GM18517 (cell line): ENCODE data around the gene ACTR3.

Source experiments
- ATAC-seq: cut with Tn5 transposase; IDR thresholded peaks from one replicate; pipeline ENCODE4 v1.9.1; 2021; ENCODE audit warnings: mild to moderate bottlenecking, moderate library complexity; ENCODE audit not compliant: unreplicated experiment

Gene ACTR3

DNA sequence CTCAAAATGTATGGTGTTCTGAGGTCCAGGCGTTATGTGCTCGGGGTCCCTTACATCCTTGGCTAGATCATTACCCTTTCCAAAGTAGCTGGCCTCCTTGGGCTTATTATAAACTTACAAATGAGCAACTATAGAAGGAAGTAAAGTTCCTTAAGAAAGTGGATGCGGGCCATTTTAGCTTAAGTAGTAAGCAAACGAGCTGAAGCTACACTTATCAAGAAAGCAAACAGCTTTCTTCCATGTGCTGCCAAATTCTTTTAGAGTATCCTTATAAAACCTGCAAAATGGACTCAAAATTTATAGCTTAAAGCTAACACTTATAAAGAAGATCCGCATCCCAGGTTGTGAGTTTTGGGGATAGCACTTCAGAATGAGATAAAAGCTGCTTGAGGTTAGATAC, 75.3 kb downstream of the ACTR3 start:
- ATAC-seq, result no peak

DNA sequence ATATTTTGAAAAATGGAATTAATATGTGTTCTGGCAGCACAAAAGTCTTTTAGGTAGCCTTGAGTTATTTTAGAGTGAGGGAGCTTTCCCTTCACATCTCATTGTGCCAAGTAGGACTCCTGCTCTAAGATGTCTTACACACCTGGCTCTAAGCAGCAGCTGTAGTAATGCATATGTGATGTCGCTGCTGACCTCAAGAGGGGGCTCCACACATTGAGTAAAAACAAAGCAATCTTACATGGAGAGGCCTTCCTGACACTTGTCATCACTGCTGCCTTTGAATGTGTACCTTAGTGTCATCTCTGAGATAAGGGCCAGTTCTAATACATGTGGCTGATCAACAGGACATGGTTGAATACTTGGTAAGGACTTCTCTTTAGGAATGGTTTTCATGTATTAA, 75.8 kb downstream of the ACTR3 start:
- peak; percentile 72 for ATAC-seq

GRCh38 chr2:113966171-113966570, 76.3 kb downstream of the ACTR3 start:
- no peak for ATAC-seq

DNA sequence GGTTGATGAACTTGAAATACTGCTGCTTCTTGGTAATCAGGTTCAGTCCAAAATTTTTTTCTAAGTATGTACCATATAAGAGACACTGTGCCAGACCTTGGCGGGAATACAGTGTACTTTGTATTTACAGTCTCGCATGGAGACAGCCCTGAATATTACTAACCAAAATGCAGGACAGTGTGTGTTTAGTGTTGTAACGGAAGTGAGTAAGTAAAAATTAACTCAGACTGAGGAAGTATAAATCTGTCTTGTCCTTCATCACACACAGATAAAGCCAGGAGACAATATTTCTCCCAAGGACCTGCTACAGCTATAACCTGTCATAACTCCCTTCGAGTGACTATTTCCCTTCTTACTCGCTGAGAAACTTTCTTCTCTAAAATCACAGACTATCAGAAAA, 76.9 kb downstream of the ACTR3 start:
- peak; percentile 39 for ATAC-seq

GRCh38 chr2:113967272-113967671, 77.4 kb downstream of the ACTR3 start:
- ATAC-seq, result no peak

DNA sequence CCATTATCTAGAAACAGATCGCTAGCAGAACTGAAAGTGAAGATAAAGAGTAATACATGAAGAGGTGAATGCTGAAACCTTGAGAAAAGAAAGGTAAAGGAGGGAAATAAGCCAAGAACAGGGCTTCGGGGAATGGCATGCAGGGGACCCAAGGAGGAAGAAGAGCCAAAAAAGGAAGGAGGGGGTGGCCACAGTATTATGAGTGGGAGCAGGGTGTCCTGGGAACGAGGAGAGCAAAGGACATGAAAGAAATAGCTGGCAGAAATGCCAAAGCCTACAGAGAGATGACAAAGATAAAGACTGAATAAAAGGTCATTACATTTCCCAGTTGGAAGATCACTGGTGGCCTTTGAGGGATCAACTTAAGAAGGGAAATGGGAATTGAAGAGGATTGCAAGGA, 82.9 kb downstream of the ACTR3 start:
- ATAC-seq, result no peak

GRCh38 chr2:113973810-113974209, 83.9 kb downstream of the ACTR3 start:
- no peak for ATAC-seq

DNA sequence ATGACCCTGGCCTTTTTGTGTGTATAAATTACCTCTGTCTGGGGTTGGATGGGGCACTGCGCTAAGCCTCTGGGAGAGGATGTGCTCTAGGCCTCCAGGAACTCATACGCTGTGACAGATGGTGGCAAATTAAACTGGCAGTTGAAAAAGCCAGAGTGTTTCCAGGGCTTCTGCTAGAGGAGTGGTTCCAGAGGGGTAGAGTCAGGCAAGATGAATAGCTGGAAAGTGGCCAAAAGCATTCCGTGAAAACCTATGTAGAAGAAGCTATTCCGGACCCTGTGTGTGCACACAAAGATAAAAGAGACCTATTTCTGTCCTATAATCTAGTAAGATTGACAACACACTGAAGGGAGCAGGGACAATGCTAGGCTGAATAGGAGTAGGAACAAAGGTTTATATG, 84.8 kb downstream of the ACTR3 start:
- ATAC-seq, result no peak

DNA sequence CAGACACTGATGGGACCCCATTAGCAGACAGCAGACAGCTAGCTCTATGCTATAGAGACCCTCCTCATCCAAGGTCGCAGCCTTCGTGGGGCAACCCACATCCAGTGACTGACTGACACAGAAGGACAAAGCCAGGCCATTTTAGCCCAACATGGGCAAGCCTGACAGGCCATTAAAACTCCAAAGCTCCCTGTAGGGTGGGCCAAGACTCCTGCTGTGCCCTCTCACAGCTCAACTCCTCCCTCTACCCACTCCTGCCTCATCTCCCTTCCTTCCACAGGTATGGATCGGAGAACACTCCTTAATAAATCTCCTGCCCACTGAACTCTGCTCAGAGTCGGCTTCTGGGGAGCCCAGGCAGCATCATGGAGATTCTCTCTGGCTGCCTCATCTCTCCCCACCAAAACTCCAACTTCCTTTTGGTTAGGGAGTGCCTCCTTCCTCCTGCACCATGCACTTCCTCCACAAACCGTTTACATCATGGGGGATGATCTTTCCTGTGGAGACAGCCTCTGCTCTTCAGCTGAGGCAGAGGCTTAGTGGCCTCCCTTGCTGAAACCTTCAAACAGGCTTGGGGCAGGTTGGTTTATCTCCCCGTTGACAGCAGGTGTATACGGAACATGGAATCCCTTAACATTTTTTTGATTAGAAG, 86.5 kb downstream of the ACTR3 start:
- ATAC-seq, result no peak

- no peak for ATAC-seq
Observed at GRCh38 chr2:113977060-113977659, 87.3 kb downstream of the ACTR3 start.

- ATAC-seq, result no peak
Observed at GRCh38 chr2:113977660-113978523, 88.0 kb downstream of the ACTR3 start.

- no peak for ATAC-seq
Observed at GRCh38 chr2:113978524-113979190, 88.8 kb downstream of the ACTR3 start.

DNA sequence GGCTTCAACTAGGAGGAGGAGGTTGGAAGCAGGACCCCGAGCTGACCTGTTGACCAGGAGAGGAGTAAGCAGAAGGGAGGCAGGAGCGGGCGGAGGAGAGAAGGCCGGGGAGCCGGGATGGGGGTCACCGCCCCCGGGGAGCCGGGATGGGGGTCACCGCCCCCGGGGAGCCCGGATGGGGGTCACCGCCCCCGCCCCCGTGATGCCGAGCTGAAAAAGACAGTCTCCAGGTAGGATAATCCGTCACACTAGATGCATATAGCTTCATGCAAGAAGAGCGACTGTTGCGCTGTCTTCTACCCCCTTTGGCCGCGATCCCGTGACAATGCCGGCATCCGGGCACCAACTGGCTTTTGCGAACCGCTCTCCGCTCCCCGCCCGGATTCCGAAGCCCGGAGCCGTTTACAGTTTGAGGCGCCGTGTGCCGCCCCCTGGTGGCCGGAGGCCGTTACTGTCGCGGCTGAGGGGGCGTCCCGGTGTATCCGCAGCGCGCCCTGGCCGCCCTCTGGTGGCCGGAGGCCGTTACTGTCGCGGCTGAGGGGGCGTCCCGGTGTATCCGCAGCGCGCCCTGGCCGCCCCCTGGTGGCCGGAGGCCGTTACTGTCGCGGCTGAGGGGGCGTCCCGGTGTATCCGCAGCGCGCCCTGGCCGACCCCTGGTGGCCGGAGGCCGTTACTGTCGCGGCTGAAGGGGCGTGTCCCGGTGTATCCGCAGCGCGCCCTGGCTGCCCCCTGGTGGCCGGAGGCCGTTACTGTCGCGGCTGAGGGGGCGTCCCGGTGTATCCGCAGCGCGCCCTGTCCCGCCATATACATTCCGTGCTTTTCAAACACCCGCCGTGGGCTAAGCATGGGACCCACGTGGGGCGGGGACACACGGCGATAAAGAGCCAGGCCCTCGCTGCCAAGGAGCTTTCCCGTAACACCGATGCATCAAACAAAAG, 89.6 kb downstream of the ACTR3 start:
- no peak for ATAC-seq

- no peak for ATAC-seq
Observed at GRCh38 chr2:113980946-113981345, 91.1 kb downstream of the ACTR3 start.

DNA sequence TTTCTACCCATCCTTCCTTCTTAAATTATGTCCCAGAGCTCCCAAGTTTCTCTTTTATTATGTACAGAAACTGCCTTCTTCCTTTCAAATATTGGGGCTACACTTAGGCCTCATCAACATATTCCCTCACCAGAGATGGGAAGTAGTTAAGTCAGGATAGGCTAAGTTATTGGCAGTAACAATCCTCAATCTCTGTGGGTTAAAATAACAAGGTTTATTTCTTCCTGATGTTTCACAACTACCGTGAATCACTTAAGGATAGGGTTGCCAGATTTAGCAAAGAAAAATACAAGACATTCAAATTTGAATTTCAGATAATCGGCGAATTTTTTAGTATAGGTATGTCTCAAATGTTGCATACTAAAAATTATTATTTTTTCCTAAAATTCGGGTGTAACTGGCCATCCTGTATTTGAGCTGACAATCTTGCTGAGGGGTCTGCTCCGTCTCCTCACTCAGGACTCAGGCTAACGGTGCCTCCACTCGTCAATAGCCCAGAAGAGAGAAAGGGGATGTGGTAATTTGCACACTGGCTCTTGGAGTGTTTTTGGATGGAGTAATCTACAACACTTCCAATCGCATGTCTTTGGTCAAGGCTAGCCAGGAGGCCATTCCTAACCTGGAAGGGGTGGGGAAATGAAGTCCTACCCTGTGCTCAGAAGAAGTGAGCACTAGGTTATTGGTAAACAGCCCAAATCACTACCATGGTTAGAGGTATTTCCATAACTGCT, 91.7 kb downstream of the ACTR3 start:
- ATAC-seq, result no peak

DNA sequence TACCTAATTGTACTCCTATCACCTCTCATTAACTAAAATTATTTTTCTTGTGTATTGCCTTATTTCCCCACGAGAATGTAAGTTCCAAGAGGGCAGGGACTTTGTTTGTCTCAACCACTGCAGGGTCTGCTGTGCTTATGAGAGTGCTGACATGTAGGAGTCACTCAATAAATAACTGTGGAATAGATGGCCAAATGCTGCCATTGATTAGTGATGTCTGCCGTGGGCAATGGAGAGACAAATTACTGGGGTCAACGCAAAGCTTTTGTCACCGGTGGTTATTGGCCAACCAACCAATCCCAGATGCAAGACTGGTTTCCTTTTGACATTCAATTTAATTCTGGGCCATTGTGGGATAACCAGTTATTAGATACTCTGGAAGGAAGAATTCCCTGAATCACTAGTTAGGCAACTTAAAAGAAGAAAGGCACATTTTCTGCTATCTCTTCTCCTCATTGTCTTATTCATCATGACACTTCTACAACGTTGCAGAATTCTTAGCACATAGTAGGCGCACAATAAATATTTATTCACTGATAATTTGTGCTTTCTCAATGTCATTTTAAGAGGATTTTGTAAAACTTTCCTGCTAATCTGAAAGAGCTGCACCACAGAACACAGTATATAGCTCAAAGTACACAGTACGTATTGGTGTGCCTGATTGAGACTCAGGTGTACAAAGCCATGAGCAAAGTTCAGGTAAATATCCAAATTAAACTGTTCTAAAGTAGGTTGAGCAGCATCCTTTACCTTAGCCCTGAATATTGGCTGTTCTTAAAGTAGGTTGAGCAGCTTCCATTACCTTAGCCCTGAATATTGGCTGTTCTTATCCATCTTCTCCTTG, 95.9 kb downstream of the ACTR3 start:
- no peak for ATAC-seq

DNA sequence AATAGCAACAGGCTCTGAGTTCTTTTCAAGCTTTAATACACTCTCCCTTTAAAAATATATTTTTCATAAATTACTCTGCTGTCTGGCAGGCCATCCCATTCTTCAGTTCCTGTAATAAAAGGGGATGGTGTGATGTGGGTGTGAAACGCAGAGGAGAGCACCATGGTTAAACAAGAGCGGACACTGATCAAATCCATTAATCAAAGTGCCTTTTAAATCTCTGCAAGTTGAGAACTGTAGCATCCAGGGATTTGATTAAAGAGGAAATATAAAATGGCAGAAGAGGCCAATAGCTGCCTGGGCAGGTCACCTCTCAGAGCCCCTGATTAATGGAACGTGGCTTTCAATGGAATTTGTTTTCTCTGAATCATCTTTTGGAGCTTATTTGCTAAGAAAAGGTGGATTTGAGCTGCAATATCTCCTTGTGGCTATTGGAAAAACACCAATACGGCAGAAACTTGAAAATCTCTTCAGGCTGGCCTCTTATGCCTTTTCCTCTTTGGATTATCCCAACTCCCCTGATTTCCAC, 96.9 kb downstream of the ACTR3 start:
- no peak for ATAC-seq

DNA sequence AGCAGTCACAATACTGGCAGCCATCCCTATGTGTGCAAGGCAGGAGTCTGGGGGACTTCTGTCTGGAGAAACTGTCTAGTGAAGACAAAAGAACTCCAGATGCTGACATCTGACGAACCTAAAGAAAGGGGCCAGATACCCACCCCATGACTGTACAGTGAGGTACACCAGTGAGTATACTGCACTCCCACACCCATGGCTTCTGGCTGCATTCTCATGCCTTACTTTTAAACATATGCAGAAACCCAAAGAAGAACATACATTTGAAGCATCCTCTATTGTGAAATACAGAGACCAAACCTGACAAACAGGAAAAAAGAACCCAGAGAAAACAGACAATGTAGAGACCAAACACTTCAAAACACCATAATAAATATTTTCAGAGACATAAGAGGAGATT, 102.2 kb downstream of the ACTR3 start:
- no peak for ATAC-seq
